GM12878 (cell line): ENCODE results near the gene KRT7. TPM values are rescaled to one million over a fixed set of nuclear protein-coding genes. Genes with fewer than 3 reads are reported as not detected.

Experiments used
- ATAC-seq: fragments of 200-7000 bp; cut with Tn5 transposase; 3 replicates; pipeline ENCODE4 v1.9.1; 2020; ENCODE audit warnings: mild to moderate bottlenecking, moderate library complexity
- BruUV-seq: library from RNA; stranded (reverse); fragments of 400-500 nt; replicated peaks from 2 replicates; lab custom pipeline; 2021; lab: Mats Ljungman, UMichigan
- CTCF ChIA-PET: fragments of 300-600 bp; sonication (Branson Sonifier 250); formaldehyde crosslinking; extraction: SDS; loops from one replicate; lab custom pipeline; 2021; ENCODE audit warnings: inconsistent platforms; lab: Yijun Ruan, JAX
- POLR2A ChIA-PET: fragments of 350-600 bp; formaldehyde crosslinking; extraction: SDS; loops from one replicate; lab custom pipeline; 2021; ENCODE audit warnings: inconsistent platforms; lab: Charles Lee
- RAD21 ChIA-PET: fragments of 300-600 bp; sonication (Branson Sonifier 250); formaldehyde crosslinking; loops from one replicate; lab custom pipeline; 2023; ENCODE audit warnings: antibody characterized with exemption; ENCODE audit not compliant: unreplicated experiment; lab: Charles Lee
- SMC1A ChIA-PET: fragments of 300-600 bp; sonication (Branson Sonifier 250); formaldehyde crosslinking; loops from one replicate; lab custom pipeline; 2023; ENCODE audit not compliant: unreplicated experiment, uncharacterized antibody; lab: Charles Lee
- DNase-seq: peaks from one replicate; pipeline ENCODE4 v3.0.0-alpha.2; 2011; ENCODE audit warnings: low read depth, low spot score
- FAIRE-seq: peaks from 3 replicates; lab custom pipeline; 2011; peaks lifted over from hg19 to GRCh38; lab: Jason Lieb, UNC
- H2AFZ ChIP-seq: 2 replicates; pipeline ENCODE4 v1.6.0; 2011; ENCODE audit warnings: low read depth, low read length, control low read depth; ENCODE audit not compliant: control insufficient read depth
- H3K27ac ChIP-seq: 2 replicates; pipeline ENCODE4 v1.5.1; 2011; ENCODE audit warnings: control low read depth; ENCODE audit not compliant: control insufficient read depth, insufficient read depth
- H3K27me3 ChIP-seq, 2 experiments: replicated peaks in 1 of 2; 2 replicates each; pipeline versions ENCODE4 v1.6.0 to v1.6.1; 2011; ENCODE audit warnings: low read length in 1 of 2; ENCODE audit not compliant: control insufficient read depth in 2 of 2, insufficient read depth in 2 of 2
- H3K36me3 ChIP-seq, 2 experiments: 2 replicates each; pipeline ENCODE4 v1.5.1; 2011; ENCODE audit warnings: low read length in 1 of 2; ENCODE audit not compliant: control insufficient read depth in 2 of 2, insufficient read depth in 2 of 2
- H3K4me1 ChIP-seq: 2 replicates; pipeline ENCODE4 v1.6.1; 2011; ENCODE audit warnings: mild to moderate bottlenecking, low read length, moderate library complexity, mixed read lengths; ENCODE audit not compliant: control insufficient read depth, insufficient read depth
- H3K4me2 ChIP-seq: 2 replicates; pipeline ENCODE4 v1.6.0; 2011; ENCODE audit warnings: control low read depth; ENCODE audit not compliant: control insufficient read depth, insufficient read depth
- H3K4me3 ChIP-seq: fragments of 200-600 bp; sonication (generic); 2 replicates; pipeline ENCODE4 v1.5.1; 2016
- H3K79me2 ChIP-seq: 2 replicates; pipeline ENCODE4 v1.6.0; 2011; ENCODE audit warnings: low read length; ENCODE audit not compliant: control insufficient read depth, insufficient read depth
- H3K9ac ChIP-seq: 2 replicates; pipeline ENCODE4 v1.8.0; 2011; ENCODE audit warnings: low read length, control low read depth, mixed read lengths; ENCODE audit not compliant: control insufficient read depth, insufficient read depth
- H3K9me3 ChIP-seq: replicated peaks from 3 replicates; pipeline ENCODE4 v1.5.1; 2011; ENCODE audit warnings: mild to moderate bottlenecking, low read length; ENCODE audit not compliant: control insufficient read depth, insufficient read depth
- H4K20me1 ChIP-seq: 2 replicates; pipeline ENCODE4 v1.6.0; 2011; ENCODE audit not compliant: control insufficient read depth, insufficient read depth
- BACH1 ChIP-seq: fragments of 450-650 bp; IDR thresholded peaks from 2 replicates; pipeline ENCODE4 v1.6.1; 2017; ENCODE audit warnings: mild to moderate bottlenecking, borderline replicate concordance
- BMI1 ChIP-seq: fragments of 450-650 bp; IDR thresholded peaks from 2 replicates; pipeline ENCODE4 v1.6.1; 2016; ENCODE audit warnings: mild to moderate bottlenecking, moderate library complexity, borderline replicate concordance
- LARP7 ChIP-seq: fragments of 450-650 bp; IDR thresholded peaks from 2 replicates; pipeline ENCODE4 v1.6.1; 2017; ENCODE audit warnings: mild to moderate bottlenecking
- POLR2AphosphoS5 ChIP-seq: IDR thresholded peaks from 2 replicates; pipeline ENCODE4 v1.6.1; 2011; ENCODE audit warnings: mild to moderate bottlenecking, low read length, inconsistent platforms
- RAD51 ChIP-seq: fragments of 450-650 bp; IDR thresholded peaks from 2 replicates; pipeline ENCODE4 v1.6.1; 2016; ENCODE audit warnings: moderate library complexity, mild to moderate bottlenecking, inconsistent platforms
- ZZZ3 ChIP-seq: IDR thresholded peaks from 2 replicates; pipeline ENCODE4 v1.6.1; 2011; ENCODE audit warnings: low read depth; ENCODE audit not compliant: control insufficient read depth, insufficient read length
- WGBS: methylation state at CpG from one replicate; pipeline ENCODE4 v1.1.6; 2016; ENCODE audit warnings: low lambda C conversion rate; ENCODE audit not compliant: insufficient replicate concordance, insufficient coverage; ENCODE audit errors: missing lambda C conversion rate; 5-methylcytosine and 5-hydroxymethylcytosine counted together
- in situ Hi-C: fragments of 300-500 bp; cut with MboI; formaldehyde crosslinking; loops from 9 replicates; pipeline ENCODE4 v1.14.3; 2018; ENCODE audit warnings: mixed read lengths
- intact Hi-C: fragments of 100-400 bp; cut with micrococcal nuclease; formaldehyde crosslinking; loops from one replicate; pipeline ENCODE4 v1.14.2; 2022; ENCODE audit not compliant: unreplicated experiment
- polyA plus RNA-seq, 11 experiments: library from polyadenylated mRNA; depleted of rRNA in 4 of 11; unstranded in 6 of 11; stranded (reverse) in 5 of 11; fragments of >200 nt; fragmentation: Nextera tagmentation in 4 of 11; fragmentation: Illumina TruSeq in 1 of 11; extraction: Ambion mirVana in 4 of 11; extraction: Trizol in 1 of 11; gene quantifications; 1 replicate in 1 of 11; 2 replicates in 10 of 11; pipeline versions ENCODE4 v1.2.1 to v1.2.3, GENCODE V29; 2011 to 2016; ENCODE audit warnings: inconsistent platforms in 2 of 11, missing spikeins in 2 of 11, low read depth in 1 of 11
- total RNA-seq, 4 experiments: library from RNA; depleted of rRNA in 3 of 4; stranded (reverse); fragments of >200 nt in 3 of 4; fragmentation: Illumina TruSeq in 1 of 4; extraction: Trizol in 1 of 4; gene quantifications; 2 replicates each; pipeline versions ENCODE4 v1.2.1 to v1.2.3, GENCODE V29; 2013 to 2021
- TF ChIP-seq, protein P1 (sequence below): fragments of 450-650 bp; IDR thresholded peaks from 2 replicates; pipeline ENCODE4 v1.6.1; 2018; ENCODE audit warnings: borderline replicate concordance, mild to moderate bottlenecking; ENCODE audit not compliant: partially characterized antibody
- TF ChIP-seq, protein P2 (sequence below): fragments of 450-650 bp; IDR thresholded peaks from 2 replicates; pipeline ENCODE4 v1.6.1; 2017; ENCODE audit warnings: mild to moderate bottlenecking

KRT7 gene
- total and polyA plus RNA-seq, 10 of the 15 experiments (the other 5 are each of a cell fraction or from before 2014, with no cell fraction given) = 0.90 to 18.7 (median 4.8) TPM

DNA sequence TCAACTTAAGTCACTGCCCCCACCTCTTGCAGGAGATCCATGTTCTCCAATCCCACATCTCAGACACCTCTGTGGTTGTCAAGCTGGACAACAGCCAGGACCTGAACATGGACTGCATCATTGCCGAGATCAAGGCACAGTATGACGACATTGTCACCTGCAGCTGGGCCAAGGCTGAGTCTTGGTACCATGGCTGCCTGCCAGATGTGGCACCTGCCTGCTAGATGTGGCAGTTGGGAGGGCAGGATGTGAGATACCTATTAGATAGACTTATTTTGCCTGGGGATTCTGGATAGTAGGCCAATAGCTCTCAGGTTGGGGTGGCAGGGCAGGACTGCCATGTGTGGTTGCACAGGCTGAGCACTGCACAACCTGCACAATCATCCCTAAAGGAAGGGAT lies 33.5 kb downstream of the KRT7 start:
- DNase-seq = no peak
- H3K79me2 ChIP-seq = no peaks in the 10 kb centered on the region
- 82% methylated on average over 2 of the region's 2 CpGs for WGBS
- H3K4me3 ChIP-seq = no peak overlapping the region
- no TSS peak for BruUV-seq
- POLR2A ChIA-PET = no interaction called here
- peaks cover 2 to 3% of the 10 kb centered on the region in 2 experiments; a peak in 1 of 4 replicates for H3K27me3 ChIP-seq
- no peak overlapping the region for H3K27ac ChIP-seq
- in situ Hi-C loops = no loop called here
- H3K9ac ChIP-seq = no peak overlapping the region
- H2AFZ ChIP-seq = no peak overlapping the region
- no peak overlapping the region for H3K4me2 ChIP-seq
- no peaks in the 10 kb centered on the region; the same call in 2 of the 3 replicates for H3K9me3 ChIP-seq
- no peaks in the 10 kb centered on the region for H3K36me3 ChIP-seq
- CTCF ChIA-PET = interaction anchor here (1.0 to 2.9 kb wide), 5 partner anchors 13 to 109 kb away, joined by 3 to 15 read pairs (median 4); no protein-coding TSS in a partner anchor
- intact Hi-C loops = no loop called here
- H4K20me1 ChIP-seq = no peaks in the 10 kb centered on the region
- FAIRE-seq = no peak
- RAD21 ChIA-PET = no interaction called here
- no peak for ATAC-seq
- TF ChIP-seq BMI1 (no peak), POLR2AphosphoS5 (no peak), ZZZ3 (no peak), LARP7 (no peak)
- TF ChIP-seq, protein P1, sequence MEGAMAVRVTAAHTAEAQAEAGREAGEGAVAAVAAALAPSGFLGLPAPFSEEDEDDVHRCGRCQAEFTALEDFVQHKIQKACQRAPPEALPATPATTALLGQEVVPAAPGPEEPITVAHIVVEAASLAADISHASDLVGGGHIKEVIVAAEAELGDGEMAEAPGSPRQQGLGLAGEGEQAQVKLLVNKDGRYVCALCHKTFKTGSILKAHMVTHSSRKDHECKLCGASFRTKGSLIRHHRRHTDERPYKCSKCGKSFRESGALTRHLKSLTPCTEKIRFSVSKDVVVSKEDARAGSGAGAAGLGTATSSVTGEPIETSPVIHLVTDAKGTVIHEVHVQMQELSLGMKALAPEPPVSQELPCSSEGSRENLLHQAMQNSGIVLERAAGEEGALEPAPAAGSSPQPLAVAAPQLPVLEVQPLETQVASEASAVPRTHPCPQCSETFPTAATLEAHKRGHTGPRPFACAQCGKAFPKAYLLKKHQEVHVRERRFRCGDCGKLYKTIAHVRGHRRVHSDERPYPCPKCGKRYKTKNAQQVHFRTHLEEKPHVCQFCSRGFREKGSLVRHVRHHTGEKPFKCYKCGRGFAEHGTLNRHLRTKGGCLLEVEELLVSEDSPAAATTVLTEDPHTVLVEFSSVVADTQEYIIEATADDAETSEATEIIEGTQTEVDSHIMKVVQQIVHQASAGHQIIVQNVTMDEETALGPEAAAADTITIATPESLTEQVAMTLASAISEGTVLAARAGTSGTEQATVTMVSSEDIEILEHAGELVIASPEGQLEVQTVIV = no peak
- no peaks in the 10 kb centered on the region for H3K4me1 ChIP-seq
- SMC1A ChIA-PET = no interaction called here

DNA sequence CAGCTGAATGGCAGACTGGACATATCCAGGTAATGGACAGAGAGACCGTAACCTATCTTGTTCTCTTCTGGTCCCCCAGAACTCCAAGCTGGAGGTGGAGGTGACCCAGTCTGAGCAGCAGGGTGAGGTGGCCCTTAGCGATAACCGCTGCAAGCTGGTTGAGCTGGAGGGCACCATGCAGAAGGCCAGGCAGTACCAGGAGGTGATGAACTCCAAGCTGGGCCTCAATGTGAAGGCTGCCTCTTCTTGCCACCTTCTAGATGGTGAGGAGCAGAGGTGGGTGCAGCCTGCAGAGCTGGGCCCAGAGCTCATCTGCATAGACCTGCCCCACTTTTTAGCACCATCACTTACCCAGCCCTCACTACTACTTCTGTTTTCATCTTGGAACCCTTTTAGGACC lies 34.2 kb downstream of the KRT7 start:
- ChIA-PET CTCF (interaction anchor here (1.4 to 2.9 kb wide), 3 partner anchors 12 to 110 kb away, joined by 4 to 15 read pairs (median 5); no protein-coding TSS in a partner anchor), SMC1A (no interaction called here), POLR2A (no interaction called here), RAD21 (no interaction called here)
- 74% methylated on average over 3 of the region's 3 CpGs for WGBS
- H3K9ac ChIP-seq = no peak overlapping the region
- no peak overlapping the region for H3K4me3 ChIP-seq
- H3K36me3 ChIP-seq = no peaks in the 10 kb centered on the region
- no peak overlapping the region for H3K27ac ChIP-seq
- H3K27me3 ChIP-seq = peaks cover 0 to 2% of the 10 kb centered on the region in 2 experiments; a peak in 1 of 4 replicates
- FAIRE-seq = no peak
- H4K20me1 ChIP-seq = no peaks in the 10 kb centered on the region
- H3K9me3 ChIP-seq = no peaks in the 10 kb centered on the region; the same call in 2 of the 3 replicates
- H3K4me1 ChIP-seq = no peaks in the 10 kb centered on the region
- in situ Hi-C loops (no loop called here), intact Hi-C loops (no loop called here)
- DNase-seq = no peak
- TF ChIP-seq, protein P2, sequence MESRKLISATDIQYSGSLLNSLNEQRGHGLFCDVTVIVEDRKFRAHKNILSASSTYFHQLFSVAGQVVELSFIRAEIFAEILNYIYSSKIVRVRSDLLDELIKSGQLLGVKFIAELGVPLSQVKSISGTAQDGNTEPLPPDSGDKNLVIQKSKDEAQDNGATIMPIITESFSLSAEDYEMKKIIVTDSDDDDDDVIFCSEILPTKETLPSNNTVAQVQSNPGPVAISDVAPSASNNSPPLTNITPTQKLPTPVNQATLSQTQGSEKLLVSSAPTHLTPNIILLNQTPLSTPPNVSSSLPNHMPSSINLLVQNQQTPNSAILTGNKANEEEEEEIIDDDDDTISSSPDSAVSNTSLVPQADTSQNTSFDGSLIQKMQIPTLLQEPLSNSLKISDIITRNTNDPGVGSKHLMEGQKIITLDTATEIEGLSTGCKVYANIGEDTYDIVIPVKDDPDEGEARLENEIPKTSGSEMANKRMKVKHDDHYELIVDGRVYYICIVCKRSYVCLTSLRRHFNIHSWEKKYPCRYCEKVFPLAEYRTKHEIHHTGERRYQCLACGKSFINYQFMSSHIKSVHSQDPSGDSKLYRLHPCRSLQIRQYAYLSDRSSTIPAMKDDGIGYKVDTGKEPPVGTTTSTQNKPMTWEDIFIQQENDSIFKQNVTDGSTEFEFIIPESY = no peak
- TF ChIP-seq BACH1 (no peak), RAD51 (no peak)
- no peaks in the 10 kb centered on the region for H3K79me2 ChIP-seq
- no peak overlapping the region for H3K4me2 ChIP-seq
- H2AFZ ChIP-seq = no peak overlapping the region
- ATAC-seq = no peak
- BruUV-seq = no TSS peak
